ENCODE measurements around the gene ATE1. TPM values are rescaled to one million over a fixed set of nuclear protein-coding genes. Genes with fewer than 3 reads are reported as not detected.

ATE1 gene
- total and polyA plus RNA-seq, 10 of the 15 experiments (the other 5 are each of a cell fraction or from before 2014, with no cell fraction given), result 4.3 to 22.7 (median 15.9) TPM

DNA sequence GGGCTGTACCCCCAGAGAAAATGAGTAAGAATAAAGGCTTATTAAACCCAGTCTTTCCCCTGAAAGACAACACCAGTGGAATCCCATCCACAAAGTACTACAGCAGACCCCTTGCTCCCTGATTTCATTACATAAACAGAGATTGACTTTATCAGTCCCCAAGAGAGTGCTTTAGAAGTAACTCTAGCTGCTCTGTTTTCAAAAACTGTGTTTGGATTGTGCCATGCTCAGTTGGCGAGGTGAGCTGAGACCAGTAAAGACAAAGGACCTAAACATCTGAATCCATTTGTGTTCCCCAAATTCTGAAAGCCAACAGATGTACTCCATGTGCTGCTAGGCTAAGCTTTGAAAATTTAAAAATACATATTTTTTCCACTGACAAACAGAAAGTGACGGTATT lies 127.0 kb downstream of the ATE1 start:
- ChIA-PET CTCF (no interaction called here), POLR2A (no interaction called here), RAD21 (ENCODE audit: unreplicated experiment) (no interaction called here), SMC1A (ENCODE audit: uncharacterized antibody, unreplicated experiment) (interaction anchor here (0.7 kb wide), 1 partner anchor 903 kb away, joined by 4 read pairs; no protein-coding TSS in a partner anchor)
- Histone ChIP-seq H3K79me2 (ENCODE audit: control insufficient read depth, insufficient read depth, low read length) (no peaks in the 10 kb centered on the region), H3K4me1 (ENCODE audit: control insufficient read depth, insufficient read depth, low read length) (no peaks in the 10 kb centered on the region), H3K9ac (ENCODE audit: control insufficient read depth, insufficient read depth, low read length) (no peak overlapping the region), H3K4me2 (ENCODE audit: control insufficient read depth, insufficient read depth) (no peak overlapping the region), H2AFZ (ENCODE audit: control insufficient read depth, low read depth, low read length) (no peak overlapping the region), H4K20me1 (ENCODE audit: control insufficient read depth, insufficient read depth) (no peaks in the 10 kb centered on the region), H3K36me3 (ENCODE audit: control insufficient read depth in 2 of 2, insufficient read depth in 2 of 2, low read length in 1 of 2) (no peaks in the 10 kb centered on the region), H3K27me3 (replicated peaks in 1 of 2; ENCODE audit: control insufficient read depth in 2 of 2, insufficient read depth in 2 of 2, low read length in 1 of 2) (no peaks in the 10 kb centered on the region), H3K4me3 (no peak overlapping the region), H3K27ac (ENCODE audit: control insufficient read depth, insufficient read depth) (no peak overlapping the region), H3K9me3 (replicated peaks; ENCODE audit: control insufficient read depth, insufficient read depth, low read length) (no peaks in the 10 kb centered on the region)
- no peak for DNase-seq (ENCODE audit: low read depth, low spot score)
- in situ Hi-C loops (cut with MboI) (no loop called here), intact Hi-C loops (cut with micrococcal nuclease; ENCODE audit: unreplicated experiment) (no loop called here)
- no peak for ATAC-seq
- WGBS (ENCODE audit: insufficient coverage, insufficient replicate concordance, low lambda C conversion rate, missing lambda C conversion rate), result 100% methylated on average over 2 of the region's 2 CpGs
- FAIRE-seq, result no peak
- BruUV-seq (replicated peaks), result no TSS peak
- TF ChIP-seq YY1 (IDR thresholded peaks at IDR 0.05; ENCODE audit: low read depth, low read length) (no peak), FOS (IDR thresholded peaks at IDR 0.05; ENCODE audit: borderline replicate concordance, extremely low read depth, insufficient read length) (no peak), TAF1 (IDR thresholded peaks at IDR 0.05; ENCODE audit: borderline replicate concordance, low read depth, low read length) (no peak), NRF1 (conservative IDR thresholded peaks at IDR 0.05; ENCODE audit: low read depth, low read length) (no peak), ETV6 (conservative IDR thresholded peaks at IDR 0.05 in 1 of 2, IDR thresholded peaks at IDR 0.05 in 1 of 2; ENCODE audit: borderline replicate concordance in 1 of 2, low read depth in 1 of 2) (no peak), SMAD1 (IDR thresholded peaks at IDR 0.05; ENCODE audit: low read depth, partially characterized antibody) (no peak), LARP7 (IDR thresholded peaks at IDR 0.05) (no peak), TCF7 (IDR thresholded peaks at IDR 0.05; ENCODE audit: borderline replicate concordance) (no peak)
- TF ChIP-seq, protein P1, sequence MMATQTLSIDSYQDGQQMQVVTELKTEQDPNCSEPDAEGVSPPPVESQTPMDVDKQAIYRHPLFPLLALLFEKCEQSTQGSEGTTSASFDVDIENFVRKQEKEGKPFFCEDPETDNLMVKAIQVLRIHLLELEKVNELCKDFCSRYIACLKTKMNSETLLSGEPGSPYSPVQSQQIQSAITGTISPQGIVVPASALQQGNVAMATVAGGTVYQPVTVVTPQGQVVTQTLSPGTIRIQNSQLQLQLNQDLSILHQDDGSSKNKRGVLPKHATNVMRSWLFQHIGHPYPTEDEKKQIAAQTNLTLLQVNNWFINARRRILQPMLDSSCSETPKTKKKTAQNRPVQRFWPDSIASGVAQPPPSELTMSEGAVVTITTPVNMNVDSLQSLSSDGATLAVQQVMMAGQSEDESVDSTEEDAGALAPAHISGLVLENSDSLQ (IDR thresholded peaks at IDR 0.05), result no peak
- TF ChIP-seq, protein P2, sequence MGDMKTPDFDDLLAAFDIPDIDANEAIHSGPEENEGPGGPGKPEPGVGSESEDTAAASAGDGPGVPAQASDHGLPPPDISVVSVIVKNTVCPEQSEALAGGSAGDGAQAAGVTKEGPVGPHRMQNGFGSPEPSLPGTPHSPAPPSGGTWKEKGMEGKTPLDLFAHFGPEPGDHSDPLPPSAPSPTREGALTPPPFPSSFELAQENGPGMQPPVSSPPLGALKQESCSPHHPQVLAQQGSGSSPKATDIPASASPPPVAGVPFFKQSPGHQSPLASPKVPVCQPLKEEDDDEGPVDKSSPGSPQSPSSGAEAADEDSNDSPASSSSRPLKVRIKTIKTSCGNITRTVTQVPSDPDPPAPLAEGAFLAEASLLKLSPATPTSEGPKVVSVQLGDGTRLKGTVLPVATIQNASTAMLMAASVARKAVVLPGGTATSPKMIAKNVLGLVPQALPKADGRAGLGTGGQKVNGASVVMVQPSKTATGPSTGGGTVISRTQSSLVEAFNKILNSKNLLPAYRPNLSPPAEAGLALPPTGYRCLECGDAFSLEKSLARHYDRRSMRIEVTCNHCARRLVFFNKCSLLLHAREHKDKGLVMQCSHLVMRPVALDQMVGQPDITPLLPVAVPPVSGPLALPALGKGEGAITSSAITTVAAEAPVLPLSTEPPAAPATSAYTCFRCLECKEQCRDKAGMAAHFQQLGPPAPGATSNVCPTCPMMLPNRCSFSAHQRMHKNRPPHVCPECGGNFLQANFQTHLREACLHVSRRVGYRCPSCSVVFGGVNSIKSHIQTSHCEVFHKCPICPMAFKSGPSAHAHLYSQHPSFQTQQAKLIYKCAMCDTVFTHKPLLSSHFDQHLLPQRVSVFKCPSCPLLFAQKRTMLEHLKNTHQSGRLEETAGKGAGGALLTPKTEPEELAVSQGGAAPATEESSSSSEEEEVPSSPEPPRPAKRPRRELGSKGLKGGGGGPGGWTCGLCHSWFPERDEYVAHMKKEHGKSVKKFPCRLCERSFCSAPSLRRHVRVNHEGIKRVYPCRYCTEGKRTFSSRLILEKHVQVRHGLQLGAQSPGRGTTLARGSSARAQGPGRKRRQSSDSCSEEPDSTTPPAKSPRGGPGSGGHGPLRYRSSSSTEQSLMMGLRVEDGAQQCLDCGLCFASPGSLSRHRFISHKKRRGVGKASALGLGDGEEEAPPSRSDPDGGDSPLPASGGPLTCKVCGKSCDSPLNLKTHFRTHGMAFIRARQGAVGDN (IDR thresholded peaks at IDR 0.05), result no peak
- TF ChIP-seq, protein P3, sequence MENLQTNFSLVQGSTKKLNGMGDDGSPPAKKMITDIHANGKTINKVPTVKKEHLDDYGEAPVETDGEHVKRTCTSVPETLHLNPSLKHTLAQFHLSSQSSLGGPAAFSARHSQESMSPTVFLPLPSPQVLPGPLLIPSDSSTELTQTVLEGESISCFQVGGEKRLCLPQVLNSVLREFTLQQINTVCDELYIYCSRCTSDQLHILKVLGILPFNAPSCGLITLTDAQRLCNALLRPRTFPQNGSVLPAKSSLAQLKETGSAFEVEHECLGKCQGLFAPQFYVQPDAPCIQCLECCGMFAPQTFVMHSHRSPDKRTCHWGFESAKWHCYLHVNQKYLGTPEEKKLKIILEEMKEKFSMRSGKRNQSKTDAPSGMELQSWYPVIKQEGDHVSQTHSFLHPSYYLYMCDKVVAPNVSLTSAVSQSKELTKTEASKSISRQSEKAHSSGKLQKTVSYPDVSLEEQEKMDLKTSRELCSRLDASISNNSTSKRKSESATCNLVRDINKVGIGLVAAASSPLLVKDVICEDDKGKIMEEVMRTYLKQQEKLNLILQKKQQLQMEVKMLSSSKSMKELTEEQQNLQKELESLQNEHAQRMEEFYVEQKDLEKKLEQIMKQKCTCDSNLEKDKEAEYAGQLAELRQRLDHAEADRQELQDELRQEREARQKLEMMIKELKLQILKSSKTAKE (IDR thresholded peaks at IDR 0.05; ENCODE audit: low read depth, poor library complexity, severe bottlenecking), result no peak
- TF ChIP-seq, protein P4, sequence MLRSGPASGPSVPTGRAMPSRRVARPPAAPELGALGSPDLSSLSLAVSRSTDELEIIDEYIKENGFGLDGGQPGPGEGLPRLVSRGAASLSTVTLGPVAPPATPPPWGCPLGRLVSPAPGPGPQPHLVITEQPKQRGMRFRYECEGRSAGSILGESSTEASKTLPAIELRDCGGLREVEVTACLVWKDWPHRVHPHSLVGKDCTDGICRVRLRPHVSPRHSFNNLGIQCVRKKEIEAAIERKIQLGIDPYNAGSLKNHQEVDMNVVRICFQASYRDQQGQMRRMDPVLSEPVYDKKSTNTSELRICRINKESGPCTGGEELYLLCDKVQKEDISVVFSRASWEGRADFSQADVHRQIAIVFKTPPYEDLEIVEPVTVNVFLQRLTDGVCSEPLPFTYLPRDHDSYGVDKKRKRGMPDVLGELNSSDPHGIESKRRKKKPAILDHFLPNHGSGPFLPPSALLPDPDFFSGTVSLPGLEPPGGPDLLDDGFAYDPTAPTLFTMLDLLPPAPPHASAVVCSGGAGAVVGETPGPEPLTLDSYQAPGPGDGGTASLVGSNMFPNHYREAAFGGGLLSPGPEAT (IDR thresholded peaks at IDR 0.05; ENCODE audit: low read depth), result no peak

All from GM12878 (cell line).